ENCODE results near the gene IL13RA2.

DNA sequence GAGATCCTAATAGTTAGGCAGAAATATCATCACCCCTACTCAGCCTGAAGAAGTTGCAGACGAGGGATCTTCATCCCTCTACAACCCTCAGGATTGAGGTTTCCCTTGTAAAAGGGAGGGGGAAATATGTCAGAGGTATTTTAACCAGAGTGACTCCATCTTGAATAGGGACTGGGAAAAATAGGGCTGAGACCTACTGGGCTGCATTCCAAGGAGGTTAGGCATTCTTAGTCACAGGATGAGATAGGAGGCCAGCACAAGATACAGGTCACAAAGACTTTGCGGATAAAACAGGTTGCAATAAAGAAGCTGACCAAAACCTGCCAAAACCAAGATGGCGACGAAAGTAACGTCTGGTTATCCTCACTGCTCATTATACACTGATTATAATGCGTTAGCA lies 17.5 kb downstream of the IL13RA2 start:
- TF ChIP-seq EZH2 (IDR thresholded peaks at IDR 0.05; ENCODE audit: insufficient read depth, poor library complexity, severe bottlenecking) (no peak), EZH2phosphoT487 (IDR thresholded peaks at IDR 0.05; ENCODE audit: insufficient read depth, low read depth) (no peak)
